Putamen (tissue), 1 donor: Measurements from ENCODE around the gene STK25.
"Not testable (repeated sequence)": the region's sequence is repeated elsewhere in the genome, so short reads cannot be mapped to it uniquely, and the experiment has no call there.

Experiments used
- DNase-seq: peaks from one replicate; pipeline ENCODE4 v3.0.0-alpha.2; 2016; ENCODE audit warnings: low spot score

Gene STK25

GRCh38 chr2:241463276-241464135, 44.9 kb downstream of the STK25 start:
- peak; percentile 77 for DNase-seq

- no peak for DNase-seq
These were observed 46.4 kb downstream of the STK25 start for GRCh38 chr2:241461693-241462677.

GRCh38 chr2:241460631-241461030, 47.8 kb downstream of the STK25 start:
- no peak for DNase-seq

DNA sequence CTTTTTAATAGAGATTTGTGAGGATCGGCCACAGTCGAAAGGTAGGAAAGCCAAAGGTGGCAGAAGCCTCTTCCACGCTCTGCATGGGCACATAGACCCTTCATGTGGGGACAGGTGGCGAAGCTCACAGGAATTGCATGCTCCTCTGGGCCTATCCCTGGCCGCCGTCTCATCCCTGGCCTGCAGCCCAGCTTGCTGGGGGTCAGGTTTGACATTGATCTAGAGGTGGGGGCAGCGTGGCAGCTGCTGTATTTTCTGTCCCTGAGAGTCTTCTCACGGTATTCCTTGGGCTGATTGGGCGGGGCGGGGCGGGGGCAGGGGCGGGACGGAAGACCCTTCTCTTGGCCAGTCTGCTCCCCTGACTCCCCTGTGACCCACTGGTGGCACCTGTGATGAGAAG, 48.9 kb downstream of the STK25 start:
- DNase-seq, result no peak

DNA sequence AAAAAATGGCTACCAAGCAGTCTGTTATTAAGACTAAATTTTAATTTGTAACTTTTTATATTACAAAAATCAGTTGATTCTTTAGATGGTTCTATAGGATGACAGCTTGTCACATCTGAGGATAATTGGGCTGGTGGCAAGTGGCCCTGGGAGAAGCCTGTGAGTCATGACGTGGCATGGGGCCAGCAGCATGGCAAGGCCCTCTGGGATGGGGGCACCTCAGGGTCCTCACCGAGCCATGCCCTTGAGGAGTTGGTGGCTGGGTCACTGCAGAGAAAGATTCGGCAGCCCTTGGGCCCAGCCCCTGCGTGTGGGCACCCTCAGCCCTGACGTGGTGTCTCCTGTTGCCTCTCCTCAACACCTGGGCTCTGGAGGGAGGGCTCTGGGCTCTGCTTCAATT, 49.7 kb downstream of the STK25 start:
- no peak for DNase-seq

GRCh38 chr2:241456546-241456945, 51.8 kb downstream of the STK25 start:
- DNase-seq, result no peak

DNA sequence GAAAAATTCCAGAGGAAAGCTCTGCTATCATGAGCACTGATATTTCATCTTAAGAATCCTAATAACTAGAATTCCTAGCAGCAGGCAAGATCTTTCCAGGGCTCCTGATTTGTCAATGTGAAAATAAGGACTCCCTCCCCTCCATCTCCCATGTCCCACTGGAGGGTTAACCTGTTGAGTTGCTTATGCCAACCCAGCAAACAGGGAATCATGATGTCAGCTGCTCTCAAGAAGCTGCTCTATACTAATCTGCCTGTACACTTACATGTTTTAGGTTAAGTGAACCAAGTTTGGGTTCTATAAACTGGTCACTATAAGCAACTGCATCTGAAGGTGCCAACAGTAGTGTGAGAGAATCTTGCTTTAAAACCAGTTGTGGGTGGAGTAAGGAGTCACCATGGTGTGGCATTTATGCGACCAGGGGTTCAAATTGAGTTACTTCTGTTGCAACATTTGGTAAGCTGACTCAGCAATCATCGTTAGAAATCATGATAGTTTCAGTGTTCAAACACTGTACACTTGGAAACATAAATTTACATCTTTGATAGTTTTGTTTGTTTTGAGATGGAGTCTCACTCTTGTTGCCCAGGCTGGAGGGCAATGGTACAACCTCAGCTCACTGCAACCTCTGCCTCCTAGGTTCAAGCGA, 53.4 kb downstream of the STK25 start:
- no peak for DNase-seq

- not testable (repeated sequence) for DNase-seq
These were observed 54.5 kb downstream of the STK25 start for GRCh38 chr2:241453919-241454318.

DNA sequence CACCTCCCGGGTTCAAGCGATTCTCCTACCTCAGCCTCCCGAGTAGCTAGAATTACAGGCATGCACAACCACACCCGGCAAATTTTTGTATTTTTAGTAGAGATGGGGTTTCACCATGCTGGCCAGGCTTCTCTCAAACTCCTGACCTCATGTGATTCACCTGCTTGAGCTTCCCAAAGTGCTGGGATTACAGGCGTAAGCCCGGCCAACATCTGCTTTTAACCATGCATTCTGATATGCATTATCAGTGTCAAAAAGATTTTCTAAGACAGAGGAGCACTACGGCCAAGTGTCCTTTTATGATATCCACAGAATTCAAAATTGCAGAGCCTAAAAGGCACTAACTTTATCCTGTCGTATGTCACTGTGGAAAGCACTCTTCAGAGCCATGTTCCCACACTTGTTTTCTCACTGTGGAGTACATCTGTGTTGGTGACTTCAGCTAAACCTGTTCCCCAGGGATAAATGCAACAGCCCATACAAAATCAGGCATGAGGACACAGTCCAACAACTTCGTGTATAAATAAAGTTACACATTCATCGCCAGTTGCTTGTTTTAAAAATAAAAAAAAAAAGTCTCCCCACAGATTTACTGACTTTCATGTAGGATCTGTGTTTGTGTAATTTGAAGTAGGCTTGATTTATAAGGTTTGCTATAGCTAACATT, 56.4 kb downstream of the STK25 start:
- DNase-seq, result no peak

GRCh38 chr2:241450092-241450491, 58.3 kb downstream of the STK25 start:
- not testable (repeated sequence) for DNase-seq

DNA sequence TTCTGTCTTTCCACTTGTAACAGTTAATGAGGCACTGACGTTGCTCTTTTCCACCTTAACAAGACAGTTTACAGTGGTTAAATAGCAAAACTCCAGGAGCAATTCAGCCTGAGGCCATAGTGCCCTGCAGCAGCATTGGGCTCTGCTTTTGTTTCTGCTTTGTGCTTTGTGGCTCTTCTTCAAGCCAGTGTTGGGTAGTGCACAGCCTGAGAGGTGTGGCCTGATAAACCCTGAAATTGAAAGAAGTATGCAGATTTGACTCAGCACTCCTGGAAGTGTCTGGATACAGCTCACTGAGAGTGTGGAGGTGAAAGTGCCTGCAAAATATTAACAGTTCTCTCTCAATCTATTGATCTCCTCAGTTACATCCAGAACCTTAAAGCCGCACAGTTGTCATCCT, 63.0 kb downstream of the STK25 start:
- DNase-seq, result no peak

DNA sequence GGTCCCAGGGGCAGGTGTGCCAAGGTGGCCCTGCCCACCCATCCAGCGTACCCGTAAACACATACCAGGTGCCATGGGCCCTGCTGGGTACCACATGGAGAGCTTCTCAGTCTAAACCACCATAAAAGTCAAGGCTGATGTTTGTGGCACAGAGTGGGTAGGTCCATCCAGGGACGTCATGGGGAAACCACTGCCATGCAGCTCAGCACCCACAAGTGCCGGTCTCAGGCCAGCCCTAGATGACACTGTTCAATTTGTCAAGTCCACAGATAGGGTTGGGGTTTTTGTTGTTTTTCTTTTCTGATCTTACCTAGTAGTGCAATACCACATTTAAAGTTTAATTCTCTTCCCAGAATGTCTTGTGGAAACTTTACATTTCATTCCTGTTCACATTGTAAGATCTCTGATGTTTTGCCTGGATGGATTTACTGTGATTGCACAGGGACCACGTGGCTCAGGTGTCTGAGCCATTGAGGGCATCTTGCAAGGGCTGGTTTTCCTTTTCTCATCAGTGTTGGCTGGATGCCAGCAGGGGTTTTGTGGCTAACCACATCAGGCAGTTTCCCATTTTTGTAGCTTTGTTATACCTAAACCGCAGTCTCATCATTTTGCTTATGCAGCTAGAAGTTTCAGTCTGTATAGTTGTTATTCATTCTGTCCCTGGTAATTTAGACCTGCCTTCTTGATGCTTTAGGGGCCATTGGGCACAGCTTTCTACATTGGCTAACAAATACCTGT, 64.7 kb downstream of the STK25 start:
- no peak for DNase-seq
